HepG2 (cell line): ENCODE results near the gene NAV2. TPM values are rescaled to one million over a fixed set of nuclear protein-coding genes. Genes with fewer than 3 reads are reported as not detected.

Experiments used
- AHDC1 ChIP-seq: sonication (generic); formaldehyde crosslinking; IDR thresholded peaks from 2 replicates; pipeline ENCODE4 v1.5.1; 2020; ENCODE audit warnings: mild to moderate bottlenecking, missing genetic modification reagents, borderline replicate concordance
- ARNT2 ChIP-seq: sonication (generic); formaldehyde crosslinking; IDR thresholded peaks from 2 replicates; pipeline ENCODE4 v1.8.0; 2022; ENCODE audit warnings: mild to moderate bottlenecking, low read depth, missing genetic modification reagents, moderate library complexity
- HES4 ChIP-seq: sonication (generic); formaldehyde crosslinking; IDR thresholded peaks from 2 replicates; pipeline ENCODE4 v1.9.0; 2021; ENCODE audit warnings: mild to moderate bottlenecking, missing genetic modification reagents, borderline replicate concordance
- PREB ChIP-seq: sonication (generic); formaldehyde crosslinking; IDR thresholded peaks from 2 replicates; pipeline ENCODE4 v1.4.0; 2020; ENCODE audit warnings: missing genetic modification reagents
- SALL2 ChIP-seq: sonication (generic); formaldehyde crosslinking; IDR thresholded peaks from 2 replicates; pipeline ENCODE4 v1.8.1; 2023; ENCODE audit warnings: mild to moderate bottlenecking, missing genetic modification reagents, inconsistent platforms
- SAP130 ChIP-seq: IDR thresholded peaks from 2 replicates; pipeline ENCODE4 v1.6.1; 2016; ENCODE audit warnings: low read depth
- SP2 ChIP-seq: sonication (generic); formaldehyde crosslinking; IDR thresholded peaks from 2 replicates; pipeline ENCODE4 v1.5.1; 2020; ENCODE audit warnings: mild to moderate bottlenecking, missing genetic modification reagents
- STAT6 ChIP-seq: sonication (generic); formaldehyde crosslinking; IDR thresholded peaks from 2 replicates; pipeline ENCODE4 v1.4.0; 2020; ENCODE audit warnings: missing genetic modification reagents, mild to moderate bottlenecking, borderline replicate concordance
- ZFP90 ChIP-seq: sonication (generic); formaldehyde crosslinking; IDR thresholded peaks from 2 replicates; pipeline ENCODE4 v1.8.0; 2022; ENCODE audit warnings: missing genetic modification reagents, mild to moderate bottlenecking, inconsistent platforms, borderline replicate concordance
- ZFX ChIP-seq: sonication (generic); formaldehyde crosslinking; IDR thresholded peaks from 2 replicates; pipeline ENCODE4 v1.4.0; 2020; ENCODE audit warnings: mild to moderate bottlenecking, low read depth, missing genetic modification reagents, moderate library complexity
- ZNF234 ChIP-seq: sonication (generic); formaldehyde crosslinking; conservative IDR thresholded peaks from 2 replicates; pipeline ENCODE4 v1.5.1; 2020; ENCODE audit warnings: mild to moderate bottlenecking, missing genetic modification reagents
- ZNF251 ChIP-seq: sonication (generic); formaldehyde crosslinking; IDR thresholded peaks from 2 replicates; pipeline ENCODE4 v1.9.0; 2021; ENCODE audit warnings: mild to moderate bottlenecking, missing genetic modification reagents
- ZNF414 ChIP-seq: sonication (generic); formaldehyde crosslinking; IDR thresholded peaks from 2 replicates; pipeline ENCODE4 v1.5.0; 2020; ENCODE audit warnings: missing genetic modification reagents
- ZNF569 ChIP-seq: sonication (generic); formaldehyde crosslinking; IDR thresholded peaks from 2 replicates; pipeline ENCODE4 v1.5.0; 2020; ENCODE audit warnings: mild to moderate bottlenecking, missing genetic modification reagents, moderate library complexity, borderline replicate concordance
- ZNF572 ChIP-seq: sonication (generic); formaldehyde crosslinking; IDR thresholded peaks from 2 replicates; pipeline ENCODE4 v1.5.1; 2020; ENCODE audit warnings: mild to moderate bottlenecking, missing genetic modification reagents
- ZNF607 ChIP-seq: sonication (generic); formaldehyde crosslinking; IDR thresholded peaks from 2 replicates; pipeline ENCODE4 v1.5.1; 2020; ENCODE audit warnings: missing genetic modification reagents, mild to moderate bottlenecking, borderline replicate concordance
- ZNF747 ChIP-seq: sonication (generic); formaldehyde crosslinking; IDR thresholded peaks from 2 replicates; pipeline ENCODE4 v1.8.1; 2023; ENCODE audit warnings: missing genetic modification reagents, mild to moderate bottlenecking, borderline replicate concordance
- ZNF772 ChIP-seq: sonication (generic); formaldehyde crosslinking; IDR thresholded peaks from 2 replicates; pipeline ENCODE4 v1.5.0; 2020; ENCODE audit warnings: mild to moderate bottlenecking, missing genetic modification reagents
- polyA plus RNA-seq, 8 experiments: library from polyadenylated mRNA; depleted of rRNA in 3 of 8; stranded (reverse) in 7 of 8; unstranded in 1 of 8; fragments of >200 nt; fragmentation: Illumina TruSeq in 4 of 8; extraction: Trizol in 4 of 8; gene quantifications; 2 replicates each; pipeline versions ENCODE4 v1.2.1 to v1.2.3, GENCODE V29; 2011 to 2016; ENCODE audit warnings: low read depth in 4 of 8, missing spikeins in 1 of 8, mixed read lengths in 1 of 8; ENCODE audit not compliant: insufficient read depth in 1 of 8
- total RNA-seq, 5 experiments: library from RNA; depleted of rRNA; stranded (reverse); fragments of >200 nt; fragmentation: Illumina TruSeq; extraction: Trizol; gene quantifications; 2 replicates each; pipeline ENCODE4 v1.2.3, GENCODE V29; 2016; ENCODE audit warnings: low read depth in 1 of 5

NAV2 gene
- total and polyA plus RNA-seq, 2 of the 13 experiments (the other 11 are each of a cell fraction or from before 2014, with no cell fraction given) = 9.3 to 34.6 TPM

- TF ChIP-seq ZNF251 (no peak), ZNF569 (no peak), SP2 (CRISPR knock-in tag) (no peak), ZNF607 (no peak), PREB (CRISPR knock-in tag) (no peak), ZFX (CRISPR knock-in tag) (no peak), HES4 (CRISPR knock-in tag) (no peak), ZNF772 (CRISPR knock-in tag) (no peak), STAT6 (no peak), ZNF414 (CRISPR knock-in tag) (no peak), ARNT2 (peak; percentile 16; the same call in 1 of the 2 replicates), ZNF572 (CRISPR knock-in tag) (no peak), SAP130 (peak; percentile 40; the same call in 1 of the 2 replicates), ZNF747 (CRISPR knock-in tag) (0 out of 2 replicates have a peak, but pooled peaks have one; percentile 7), SALL2 (0 out of 2 replicates have a peak, but pooled peaks have one; percentile 49), AHDC1 (CRISPR knock-in tag) (peak; percentile 91), ZFP90 (CRISPR knock-in tag) (peak; percentile 52; the same call in 1 of the 2 replicates), ZNF234 (CRISPR knock-in tag) (no peak)
Observed at GRCh38 chr11:19912115-19912957, 199.7 kb downstream of the NAV2 start (continued).
